HEK293 (cell line): ENCODE measurements around the gene LHFPL3.

Experiments used
- CTCF ChIA-PET: fragments of 350-600 bp; formaldehyde crosslinking; extraction: SDS; loops from one replicate; lab custom pipeline; 2021; ENCODE audit warnings: antibody characterized with exemption; lab: Yijun Ruan, JAX
- POLR2A ChIA-PET: fragments of 300-600 bp; formaldehyde crosslinking; extraction: SDS; loops from one replicate; lab custom pipeline; 2020; ENCODE audit warnings: antibody characterized with exemption, inconsistent platforms; lab: Yijun Ruan, JAX
- H3K27ac ChIP-seq: fragments of 200-500 bp; sonication (Bioruptor generic); 2 replicates; pipeline ENCODE4 v1.5.1; 2014; ENCODE audit warnings: low read depth, low read length, control low read depth, inconsistent platforms; ENCODE audit errors: extremely low read depth
- H3K36me3 ChIP-seq, 2 experiments: fragments of 200-500 bp in 1 of 2; sonication (Bioruptor generic) in 1 of 2; 1 replicate in 1 of 2; 2 replicates in 1 of 2; pipeline ENCODE4 v1.5.1; 2014 to 2017; ENCODE audit warnings: inconsistent platforms in 2 of 2, low read length in 2 of 2; ENCODE audit not compliant: control insufficient read depth in 2 of 2, insufficient read depth in 1 of 2
- H3K4me1 ChIP-seq: fragments of 200-500 bp; sonication (Bioruptor generic); 2 replicates; pipeline ENCODE4 v1.5.1; 2014; ENCODE audit warnings: mild to moderate bottlenecking, low read length, inconsistent platforms; ENCODE audit not compliant: control insufficient read depth, insufficient read depth
- H3K4me3 ChIP-seq: 2 replicates; pipeline ENCODE4 v1.5.1; 2011; ENCODE audit warnings: low read depth, mild to moderate bottlenecking, control low read depth, low read length, moderate library complexity
- H3K9me3 ChIP-seq: fragments of 200-500 bp; sonication (Bioruptor generic); 2 replicates; pipeline ENCODE4 v1.5.1; 2014; ENCODE audit warnings: low read depth, low read length, inconsistent platforms; ENCODE audit not compliant: control insufficient read depth, insufficient read depth
- CTCF ChIP-seq: fragments of 450-650 bp; formaldehyde crosslinking; IDR thresholded peaks from 2 replicates; pipeline ENCODE4 v1.5.1; 2016; ENCODE audit warnings: missing biosample characterization, missing genetic modification characterization
- EGR2 ChIP-seq: fragments of 450-650 bp; formaldehyde crosslinking; IDR thresholded peaks from 2 replicates; pipeline ENCODE4 v1.5.1; 2016; ENCODE audit warnings: low read depth, missing biosample characterization, missing genetic modification characterization
- GLIS2 ChIP-seq: fragments of 450-650 bp; formaldehyde crosslinking; IDR thresholded peaks from 2 replicates; pipeline ENCODE4 v1.5.1; 2016; ENCODE audit warnings: missing biosample characterization, missing genetic modification characterization
- KLF7 ChIP-seq: fragments of 450-650 bp; formaldehyde crosslinking; IDR thresholded peaks from 2 replicates; pipeline ENCODE4 v1.5.1; 2016; ENCODE audit warnings: missing biosample characterization, missing genetic modification characterization, borderline replicate concordance
- PRDM10 ChIP-seq: fragments of 450-650 bp; formaldehyde crosslinking; IDR thresholded peaks from 2 replicates; pipeline ENCODE4 v1.5.1; 2016; ENCODE audit warnings: missing biosample characterization, missing genetic modification characterization
- SP2 ChIP-seq: fragments of 450-650 bp; formaldehyde crosslinking; IDR thresholded peaks from 2 replicates; pipeline ENCODE4 v1.5.1; 2016; ENCODE audit warnings: missing biosample characterization, missing genetic modification characterization
- TCF7L2 ChIP-seq: IDR thresholded peaks from 2 replicates; pipeline ENCODE4 v1.6.1; 2011; ENCODE audit warnings: low read depth, mild to moderate bottlenecking, inconsistent platforms, low read length, moderate library complexity, borderline replicate concordance
- TRIM28 ChIP-seq: IDR thresholded peaks from 2 replicates; pipeline ENCODE4 v1.6.1; 2011; ENCODE audit warnings: low read length, control low read depth, borderline replicate concordance
- ZBTB44 ChIP-seq: fragments of 450-650 bp; IDR thresholded peaks from 2 replicates; pipeline ENCODE4 v1.5.1; 2018; ENCODE audit warnings: missing biosample characterization, mild to moderate bottlenecking, missing genetic modification characterization
- ZFP41 ChIP-seq: fragments of 450-650 bp; formaldehyde crosslinking; IDR thresholded peaks from 2 replicates; pipeline ENCODE4 v1.5.1; 2016; ENCODE audit warnings: missing biosample characterization, missing genetic modification characterization, borderline replicate concordance
- ZNF10 ChIP-seq: fragments of 450-650 bp; formaldehyde crosslinking; IDR thresholded peaks from 2 replicates; pipeline ENCODE4 v1.5.1; 2017; ENCODE audit warnings: missing biosample characterization, missing genetic modification characterization
- ZNF112 ChIP-seq: fragments of 450-650 bp; formaldehyde crosslinking; IDR thresholded peaks from 2 replicates; pipeline ENCODE4 v1.5.0; 2017; ENCODE audit warnings: missing biosample characterization, missing genetic modification characterization
- ZNF169 ChIP-seq: fragments of 450-650 bp; formaldehyde crosslinking; IDR thresholded peaks from 2 replicates; pipeline ENCODE4 v1.5.1; 2016; ENCODE audit warnings: missing biosample characterization, missing genetic modification characterization
- ZNF202 ChIP-seq: fragments of 450-650 bp; formaldehyde crosslinking; IDR thresholded peaks from 2 replicates; pipeline ENCODE4 v1.5.1; 2016; ENCODE audit warnings: missing biosample characterization, missing genetic modification characterization, borderline replicate concordance
- ZNF510 ChIP-seq: fragments of 450-650 bp; formaldehyde crosslinking; IDR thresholded peaks from 2 replicates; pipeline ENCODE4 v1.5.1; 2018; ENCODE audit warnings: mild to moderate bottlenecking, missing genetic modification characterization, missing biosample characterization; ENCODE audit not compliant: insufficient replicate concordance
- ZNF785 ChIP-seq: fragments of 450-650 bp; formaldehyde crosslinking; IDR thresholded peaks from 2 replicates; pipeline ENCODE4 v1.5.1; 2016; ENCODE audit warnings: missing biosample characterization, missing genetic modification characterization
- TF ChIP-seq, protein P1 (sequence below): fragments of 450-650 bp; formaldehyde crosslinking; IDR thresholded peaks from 2 replicates; pipeline ENCODE4 v1.5.1; 2016; ENCODE audit warnings: missing biosample characterization, missing genetic modification characterization
- TF ChIP-seq, protein P2 (sequence below): fragments of 450-650 bp; formaldehyde crosslinking; IDR thresholded peaks from 2 replicates; pipeline ENCODE4 v1.5.1; 2016; ENCODE audit warnings: missing biosample characterization, missing genetic modification characterization
- TF ChIP-seq, protein P3 (sequence below): fragments of 450-650 bp; formaldehyde crosslinking; IDR thresholded peaks from 2 replicates; pipeline ENCODE4 v1.5.1; 2016; ENCODE audit warnings: missing biosample characterization, missing genetic modification characterization
- TF ChIP-seq, protein P4 (sequence below): fragments of 450-650 bp; formaldehyde crosslinking; IDR thresholded peaks from 2 replicates; pipeline ENCODE4 v1.5.1; 2016; ENCODE audit warnings: missing biosample characterization, missing genetic modification characterization
- TF ChIP-seq, protein P5 (sequence below): fragments of 450-650 bp; formaldehyde crosslinking; optimal IDR thresholded peaks from 2 replicates; pipeline ENCODE3; 2016; ENCODE audit warnings: missing biosample characterization, mild to moderate bottlenecking, missing genetic modification characterization

The LHFPL3 gene

DNA sequence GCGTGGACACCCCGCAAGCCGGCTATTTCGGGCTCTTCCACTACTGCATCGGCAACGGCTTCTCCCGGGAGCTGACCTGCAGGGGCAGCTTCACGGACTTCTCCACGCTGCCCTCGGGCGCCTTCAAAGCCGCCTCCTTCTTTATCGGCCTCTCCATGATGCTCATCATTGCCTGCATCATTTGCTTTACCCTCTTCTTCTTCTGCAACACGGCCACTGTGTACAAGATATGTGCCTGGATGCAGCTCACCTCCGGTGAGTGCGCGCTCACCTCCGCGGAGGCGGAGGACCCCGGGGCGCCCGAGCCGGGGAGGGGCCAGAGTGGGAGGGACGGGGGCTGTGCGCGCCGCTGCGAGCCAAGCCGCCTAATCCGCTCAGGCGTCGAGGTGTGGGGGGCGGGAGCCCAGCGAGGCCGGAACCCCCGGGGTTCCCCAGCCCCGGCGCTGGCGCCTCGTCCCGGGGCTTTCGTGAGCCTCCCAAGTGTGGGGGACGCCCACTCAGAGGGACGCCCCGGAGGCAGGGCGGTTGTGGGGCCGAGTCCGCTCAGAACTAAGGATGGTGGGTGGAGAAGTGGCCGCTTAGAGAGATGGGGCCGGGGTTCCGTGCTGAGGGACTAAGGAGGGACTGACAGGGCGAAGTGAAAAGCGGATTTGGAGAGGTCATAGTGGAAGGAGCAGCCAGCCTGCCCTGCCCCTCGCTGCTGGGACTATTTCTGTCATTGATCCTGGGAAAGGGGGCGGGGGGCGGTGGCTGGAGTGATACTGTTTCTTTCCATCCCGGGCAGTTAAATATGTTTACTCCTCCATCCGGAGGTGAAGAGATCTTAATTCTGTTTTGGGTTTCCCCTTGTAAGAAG is 795 bp downstream of the LHFPL3 start:
- ChIA-PET POLR2A (no interaction called here), CTCF (no interaction called here)
- TF ChIP-seq CTCF (tag by site-specific recombination): no peak
- TF ChIP-seq ZNF112 (tag by site-specific recombination): no peak
- no peak for TF ChIP-seq ZNF169 (tag by site-specific recombination)
- TF ChIP-seq, protein P1, sequence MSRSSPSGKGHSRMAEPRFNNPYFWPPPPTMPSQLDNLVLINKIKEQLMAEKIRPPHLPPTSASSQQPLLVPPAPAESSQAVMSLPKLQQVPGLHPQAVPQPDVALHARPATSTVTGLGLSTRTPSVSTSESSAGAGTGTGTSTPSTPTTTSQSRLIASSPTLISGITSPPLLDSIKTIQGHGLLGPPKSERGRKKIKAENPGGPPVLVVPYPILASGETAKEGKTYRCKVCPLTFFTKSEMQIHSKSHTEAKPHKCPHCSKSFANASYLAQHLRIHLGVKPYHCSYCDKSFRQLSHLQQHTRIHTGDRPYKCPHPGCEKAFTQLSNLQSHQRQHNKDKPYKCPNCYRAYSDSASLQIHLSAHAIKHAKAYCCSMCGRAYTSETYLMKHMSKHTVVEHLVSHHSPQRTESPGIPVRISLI (tag by site-specific recombination): no peak
- TF ChIP-seq PRDM10 (tag by site-specific recombination): no peak
- no peak for TF ChIP-seq ZFP41
- TF ChIP-seq, protein P2, sequence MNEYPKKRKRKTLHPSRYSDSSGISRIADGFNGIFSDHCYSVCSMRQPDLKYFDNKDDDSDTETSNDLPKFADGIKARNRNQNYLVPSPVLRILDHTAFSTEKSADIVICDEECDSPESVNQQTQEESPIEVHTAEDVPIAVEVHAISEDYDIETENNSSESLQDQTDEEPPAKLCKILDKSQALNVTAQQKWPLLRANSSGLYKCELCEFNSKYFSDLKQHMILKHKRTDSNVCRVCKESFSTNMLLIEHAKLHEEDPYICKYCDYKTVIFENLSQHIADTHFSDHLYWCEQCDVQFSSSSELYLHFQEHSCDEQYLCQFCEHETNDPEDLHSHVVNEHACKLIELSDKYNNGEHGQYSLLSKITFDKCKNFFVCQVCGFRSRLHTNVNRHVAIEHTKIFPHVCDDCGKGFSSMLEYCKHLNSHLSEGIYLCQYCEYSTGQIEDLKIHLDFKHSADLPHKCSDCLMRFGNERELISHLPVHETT (tag by site-specific recombination): no peak
- 0 out of 2 replicates have a peak, but pooled peaks have one; percentile 12 for TF ChIP-seq ZNF202 (tag by site-specific recombination)
- TF ChIP-seq, protein P3, sequence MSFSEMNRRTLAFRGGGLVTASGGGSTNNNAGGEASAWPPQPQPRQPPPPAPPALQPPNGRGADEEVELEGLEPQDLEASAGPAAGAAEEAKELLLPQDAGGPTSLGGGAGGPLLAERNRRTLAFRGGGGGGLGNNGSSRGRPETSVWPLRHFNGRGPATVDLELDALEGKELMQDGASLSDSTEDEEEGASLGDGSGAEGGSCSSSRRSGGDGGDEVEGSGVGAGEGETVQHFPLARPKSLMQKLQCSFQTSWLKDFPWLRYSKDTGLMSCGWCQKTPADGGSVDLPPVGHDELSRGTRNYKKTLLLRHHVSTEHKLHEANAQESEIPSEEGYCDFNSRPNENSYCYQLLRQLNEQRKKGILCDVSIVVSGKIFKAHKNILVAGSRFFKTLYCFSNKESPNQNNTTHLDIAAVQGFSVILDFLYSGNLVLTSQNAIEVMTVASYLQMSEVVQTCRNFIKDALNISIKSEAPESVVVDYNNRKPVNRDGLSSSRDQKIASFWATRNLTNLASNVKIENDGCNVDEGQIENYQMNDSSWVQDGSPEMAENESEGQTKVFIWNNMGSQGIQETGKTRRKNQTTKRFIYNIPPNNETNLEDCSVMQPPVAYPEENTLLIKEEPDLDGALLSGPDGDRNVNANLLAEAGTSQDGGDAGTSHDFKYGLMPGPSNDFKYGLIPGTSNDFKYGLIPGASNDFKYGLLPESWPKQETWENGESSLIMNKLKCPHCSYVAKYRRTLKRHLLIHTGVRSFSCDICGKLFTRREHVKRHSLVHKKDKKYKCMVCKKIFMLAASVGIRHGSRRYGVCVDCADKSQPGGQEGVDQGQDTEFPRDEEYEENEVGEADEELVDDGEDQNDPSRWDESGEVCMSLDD (tag by site-specific recombination): peak; percentile 48; the same call in 1 of the 2 replicates
- TF ChIP-seq GLIS2 (tag by site-specific recombination): peak; percentile 60; the same call in 1 of the 2 replicates
- TF ChIP-seq TCF7L2: no peak
- no peak for TF ChIP-seq ZNF785 (tag by site-specific recombination)
- no peak for TF ChIP-seq ZNF510 (tag by site-specific recombination)
- TF ChIP-seq, protein P4, sequence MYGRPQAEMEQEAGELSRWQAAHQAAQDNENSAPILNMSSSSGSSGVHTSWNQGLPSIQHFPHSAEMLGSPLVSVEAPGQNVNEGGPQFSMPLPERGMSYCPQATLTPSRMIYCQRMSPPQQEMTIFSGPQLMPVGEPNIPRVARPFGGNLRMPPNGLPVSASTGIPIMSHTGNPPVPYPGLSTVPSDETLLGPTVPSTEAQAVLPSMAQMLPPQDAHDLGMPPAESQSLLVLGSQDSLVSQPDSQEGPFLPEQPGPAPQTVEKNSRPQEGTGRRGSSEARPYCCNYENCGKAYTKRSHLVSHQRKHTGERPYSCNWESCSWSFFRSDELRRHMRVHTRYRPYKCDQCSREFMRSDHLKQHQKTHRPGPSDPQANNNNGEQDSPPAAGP: no peak
- TF ChIP-seq KLF7 (tag by site-specific recombination): no peak
- TF ChIP-seq TRIM28: no peak
- TF ChIP-seq, protein P5, sequence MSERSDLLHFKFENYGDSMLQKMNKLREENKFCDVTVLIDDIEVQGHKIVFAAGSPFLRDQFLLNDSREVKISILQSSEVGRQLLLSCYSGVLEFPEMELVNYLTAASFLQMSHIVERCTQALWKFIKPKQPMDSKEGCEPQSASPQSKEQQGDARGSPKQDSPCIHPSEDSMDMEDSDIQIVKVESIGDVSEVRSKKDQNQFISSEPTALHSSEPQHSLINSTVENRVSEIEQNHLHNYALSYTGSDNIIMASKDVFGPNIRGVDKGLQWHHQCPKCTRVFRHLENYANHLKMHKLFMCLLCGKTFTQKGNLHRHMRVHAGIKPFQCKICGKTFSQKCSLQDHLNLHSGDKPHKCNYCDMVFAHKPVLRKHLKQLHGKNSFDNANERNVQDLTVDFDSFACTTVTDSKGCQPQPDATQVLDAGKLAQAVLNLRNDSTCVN: no peak
- no peak for TF ChIP-seq ZNF10
- TF ChIP-seq SP2: peak; percentile 71
- no peak for TF ChIP-seq ZBTB44 (tag by site-specific recombination)
- peak; percentile 42; the same call in 1 of the 2 replicates for TF ChIP-seq EGR2 (tag by site-specific recombination)

More for the DNA sequence above, 795 bp downstream of the LHFPL3 start:
- Histone ChIP-seq H3K9me3 (no peaks in the 10 kb centered on the region), H3K4me3 (peak overlapping the region; percentile 29), H3K27ac (no peak overlapping the region), H3K36me3 (no peaks in the 10 kb centered on the region), H3K4me1 (0 out of 2 replicates have a peak, but pooled peaks cover 3% of the 10 kb centered on the region)
